ENCODE measurements around the gene CEBPZ.

DNA sequence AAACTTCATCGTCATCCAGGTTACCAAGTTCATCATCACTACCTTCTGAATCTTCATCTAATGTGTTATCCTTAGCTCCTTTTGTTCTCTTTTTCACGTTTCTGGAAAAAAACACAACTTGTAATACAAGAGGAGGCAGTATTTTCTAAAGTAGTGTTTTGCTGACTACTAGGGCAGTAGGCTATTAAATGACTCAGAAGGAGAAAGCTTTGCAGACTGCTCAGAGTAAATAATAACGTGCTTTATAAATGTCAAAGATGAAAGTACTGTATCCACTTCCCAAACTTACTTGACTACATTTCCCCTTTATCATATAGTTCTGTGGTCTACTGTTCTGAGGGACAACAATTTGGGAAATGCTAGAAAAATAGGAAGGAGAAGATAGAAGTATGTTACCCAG lies 19.5 kb downstream of the CEBPZ start:
- TF ChIP-seq, protein P1, sequence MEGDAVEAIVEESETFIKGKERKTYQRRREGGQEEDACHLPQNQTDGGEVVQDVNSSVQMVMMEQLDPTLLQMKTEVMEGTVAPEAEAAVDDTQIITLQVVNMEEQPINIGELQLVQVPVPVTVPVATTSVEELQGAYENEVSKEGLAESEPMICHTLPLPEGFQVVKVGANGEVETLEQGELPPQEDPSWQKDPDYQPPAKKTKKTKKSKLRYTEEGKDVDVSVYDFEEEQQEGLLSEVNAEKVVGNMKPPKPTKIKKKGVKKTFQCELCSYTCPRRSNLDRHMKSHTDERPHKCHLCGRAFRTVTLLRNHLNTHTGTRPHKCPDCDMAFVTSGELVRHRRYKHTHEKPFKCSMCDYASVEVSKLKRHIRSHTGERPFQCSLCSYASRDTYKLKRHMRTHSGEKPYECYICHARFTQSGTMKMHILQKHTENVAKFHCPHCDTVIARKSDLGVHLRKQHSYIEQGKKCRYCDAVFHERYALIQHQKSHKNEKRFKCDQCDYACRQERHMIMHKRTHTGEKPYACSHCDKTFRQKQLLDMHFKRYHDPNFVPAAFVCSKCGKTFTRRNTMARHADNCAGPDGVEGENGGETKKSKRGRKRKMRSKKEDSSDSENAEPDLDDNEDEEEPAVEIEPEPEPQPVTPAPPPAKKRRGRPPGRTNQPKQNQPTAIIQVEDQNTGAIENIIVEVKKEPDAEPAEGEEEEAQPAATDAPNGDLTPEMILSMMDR (IDR thresholded peaks at IDR 0.05): no peak
- TF ChIP-seq POLR2A (IDR thresholded peaks at IDR 0.05): no peak

Data from esophagus squamous epithelium (tissue), 4 donors.